CD4-positive, CD25-positive, alpha-beta regulatory T cell (primary cell): ENCODE measurements around the gene POFUT2. TPM values are rescaled to one million over a fixed set of nuclear protein-coding genes. Genes with fewer than 3 reads are reported as not detected.

Source experiments
- ATAC-seq, 2 donors: fragments of 150-1000 bp; cut with Tn5 transposase; one replicate each; pipeline ENCODE4 v1.10.0; 2021; ENCODE audit warnings: low read depth in 2 of 2, moderate number of reproducible peaks in 2 of 2, moderate library complexity in 1 of 2
- DNase-seq, 3 donors: peaks; one replicate each; pipeline versions ENCODE4 v3.0.0 to v3.0.0-alpha.2; 2012 to 2022; ENCODE audit warnings: mixed read lengths in 1 of 3
- H3K27ac ChIP-seq: one replicate; pipeline ENCODE4 v1.7.0; 2013; ENCODE audit warnings: mild to moderate bottlenecking, low read length; ENCODE audit not compliant: insufficient read depth, poor library complexity, severe bottlenecking
- H3K27me3 ChIP-seq: one replicate; pipeline ENCODE4 v1.7.0; 2013; ENCODE audit warnings: low read length; ENCODE audit not compliant: control insufficient read depth, insufficient read depth
- H3K36me3 ChIP-seq: one replicate; pipeline ENCODE4 v1.7.0; 2013; ENCODE audit warnings: mild to moderate bottlenecking, low read length, moderate library complexity; ENCODE audit not compliant: control insufficient read depth, insufficient read depth
- H3K4me1 ChIP-seq: 2 replicates; pipeline ENCODE4 v1.7.0; 2013; ENCODE audit warnings: mild to moderate bottlenecking, low read length; ENCODE audit not compliant: insufficient read depth, control insufficient read depth, poor library complexity, severe bottlenecking
- H3K4me3 ChIP-seq: one replicate; pipeline ENCODE4 v1.7.0; 2013; ENCODE audit warnings: low read depth, mild to moderate bottlenecking, low read length, moderate library complexity
- H3K9me3 ChIP-seq, 2 experiments: 1 replicate in 1 of 2; 2 replicates in 1 of 2; pipeline ENCODE4 v1.7.0; 2013; ENCODE audit warnings: low read length in 2 of 2, mild to moderate bottlenecking in 1 of 2, moderate library complexity in 1 of 2; ENCODE audit not compliant: control insufficient read depth in 2 of 2
- H3K27ac Mint-ChIP-seq, 3 donors: one replicate each; pipeline ENCODE4 v1.8.0; 2020 to 2022; ENCODE audit warnings: mild to moderate bottlenecking in 3 of 3, mixed read lengths in 3 of 3, moderate library complexity in 2 of 3
- H3K27me3 Mint-ChIP-seq: one replicate; pipeline ENCODE4 v1.8.0; 2022; ENCODE audit warnings: mild to moderate bottlenecking, mixed read lengths
- H3K36me3 Mint-ChIP-seq: one replicate; pipeline ENCODE4 v1.8.0; 2020; ENCODE audit warnings: mixed read lengths
- H3K4me1 Mint-ChIP-seq, 4 donors: one replicate each; pipeline ENCODE4 v1.8.0; 2020 to 2022; ENCODE audit warnings: mixed read lengths in 4 of 4, mild to moderate bottlenecking in 1 of 4
- H3K4me3 Mint-ChIP-seq, 4 donors: one replicate each; pipeline ENCODE4 v1.8.0; 2020 to 2022; ENCODE audit warnings: mild to moderate bottlenecking in 4 of 4, mixed read lengths in 4 of 4, moderate library complexity in 3 of 4
- H3K9me3 Mint-ChIP-seq, 7 donors: one replicate each; pipeline ENCODE4 v1.8.0; 2020 to 2022; ENCODE audit warnings: mixed read lengths in 7 of 7, mild to moderate bottlenecking in 3 of 7, moderate library complexity in 2 of 7
- polyA plus RNA-seq, 4 donors: library from polyadenylated mRNA; unstranded; fragments of 300-500 nt; fragmentation: Illumina TruSeq; gene quantifications; one replicate each; pipeline ENCODE4 v1.2.3, GENCODE V29; 2021
- total RNA-seq: library from RNA; stranded (reverse); gene quantifications from one replicate; pipeline ENCODE4 v1.2.3, GENCODE V29; 2022

The POFUT2 gene
- total and polyA plus RNA-seq, 5 donors from 2014 or later = 2.6 to 55.6 (median 3.3) TPM

- Histone ChIP-seq H3K36me3 (no peaks in the 10 kb centered on the region), H3K4me3 (no peak overlapping the region), H3K27ac (peak overlapping the region; percentile 84), H3K27me3 (no peaks in the 10 kb centered on the region), H3K9me3 (no peaks in the 10 kb centered on the region), H3K4me1 (peaks cover 27% of the 10 kb centered on the region)
- Mint-ChIP-seq H3K9me3 (no peaks in the 10 kb centered on the region), H3K36me3 (no peaks in the 10 kb centered on the region), H3K27me3 (peaks cover 7% of the 10 kb centered on the region), H3K4me1 (peaks cover 0 to 20% (median 9%) of the 10 kb centered on the region in 4 donors), H3K27ac (peak overlapping the region in 1 of 3 donors; percentile 52), H3K4me3 (no peak overlapping the region)
- no peak for DNase-seq
- ATAC-seq = no peak
Observed at GRCh38 chr21:45300786-45301520, 13.3 kb upstream of the POFUT2 start.

GRCh38 chr21:45299864-45300785 is 12.4 kb upstream of the POFUT2 start:
- H3K4me3 Mint-ChIP-seq = no peak overlapping the region
- peaks cover 0 to 21% (median 10%) of the 10 kb centered on the region in 4 donors for H3K4me1 Mint-ChIP-seq
- no peaks in the 10 kb centered on the region for H3K36me3 Mint-ChIP-seq
- Histone ChIP-seq H3K4me1 (peaks cover 27% of the 10 kb centered on the region), H3K4me3 (no peak overlapping the region), H3K27ac (no peak overlapping the region), H3K36me3 (no peaks in the 10 kb centered on the region), H3K27me3 (no peaks in the 10 kb centered on the region), H3K9me3 (no peaks in the 10 kb centered on the region)
- ATAC-seq = no peak
- H3K27me3 Mint-ChIP-seq = peaks cover 7% of the 10 kb centered on the region
- no peaks in the 10 kb centered on the region for H3K9me3 Mint-ChIP-seq
- peak overlapping the region in 2 of 3 donors; percentile 51 to 76 for H3K27ac Mint-ChIP-seq
- DNase-seq = no peak

GRCh38 chr21:45299026-45299863 is 11.6 kb upstream of the POFUT2 start:
- ATAC-seq = no peak
- peaks cover 0 to 22% (median 8%) of the 10 kb centered on the region in 4 donors for H3K4me1 Mint-ChIP-seq
- DNase-seq = no peak
- peak overlapping the region in 1 of 4 donors; percentile 35 for H3K4me3 Mint-ChIP-seq
- Histone ChIP-seq H3K36me3 (no peaks in the 10 kb centered on the region), H3K4me1 (peaks cover 25% of the 10 kb centered on the region), H3K9me3 (no peaks in the 10 kb centered on the region), H3K27me3 (no peaks in the 10 kb centered on the region), H3K27ac (no peak overlapping the region), H3K4me3 (no peak overlapping the region)
- peak overlapping the region in 1 of 3 donors; percentile 90 for H3K27ac Mint-ChIP-seq
- no peaks in the 10 kb centered on the region for H3K9me3 Mint-ChIP-seq
- H3K36me3 Mint-ChIP-seq = no peaks in the 10 kb centered on the region
- H3K27me3 Mint-ChIP-seq = peaks cover 7% of the 10 kb centered on the region

- Mint-ChIP-seq H3K4me3 (no peak overlapping the region), H3K4me1 (peaks cover 0 to 25% (median 8%) of the 10 kb centered on the region in 4 donors), H3K27ac (no peak overlapping the region), H3K9me3 (no peaks in the 10 kb centered on the region), H3K36me3 (no peaks in the 10 kb centered on the region), H3K27me3 (peaks cover 7% of the 10 kb centered on the region)
- Histone ChIP-seq H3K27ac (no peak overlapping the region), H3K4me3 (no peak overlapping the region), H3K27me3 (no peaks in the 10 kb centered on the region), H3K36me3 (no peaks in the 10 kb centered on the region), H3K4me1 (peaks cover 28% of the 10 kb centered on the region), H3K9me3 (no peaks in the 10 kb centered on the region)
- no peak for DNase-seq
- ATAC-seq = no peak
Observed at GRCh38 chr21:45297869-45298268, 10.2 kb upstream of the POFUT2 start.

GRCh38 chr21:45297329-45297728 is 9.6 kb upstream of the POFUT2 start:
- Histone ChIP-seq H3K36me3 (no peaks in the 10 kb centered on the region), H3K27me3 (no peaks in the 10 kb centered on the region), H3K4me3 (no peak overlapping the region), H3K27ac (no peak overlapping the region), H3K4me1 (peaks cover 28% of the 10 kb centered on the region), H3K9me3 (no peaks in the 10 kb centered on the region)
- H3K27me3 Mint-ChIP-seq = peaks cover 7% of the 10 kb centered on the region
- no peak for ATAC-seq
- no peak overlapping the region for H3K4me3 Mint-ChIP-seq
- no peaks in the 10 kb centered on the region for H3K36me3 Mint-ChIP-seq
- H3K9me3 Mint-ChIP-seq = no peaks in the 10 kb centered on the region
- no peak overlapping the region for H3K27ac Mint-ChIP-seq
- DNase-seq = no peak
- peaks cover 0 to 30% (median 10%) of the 10 kb centered on the region in 4 donors for H3K4me1 Mint-ChIP-seq

GRCh38 chr21:45296638-45297037 is 8.9 kb upstream of the POFUT2 start:
- Histone ChIP-seq H3K4me3 (no peak overlapping the region), H3K27me3 (no peaks in the 10 kb centered on the region), H3K36me3 (no peaks in the 10 kb centered on the region), H3K9me3 (no peaks in the 10 kb centered on the region), H3K27ac (no peak overlapping the region), H3K4me1 (peaks cover 24% of the 10 kb centered on the region)
- no peaks in the 10 kb centered on the region for H3K36me3 Mint-ChIP-seq
- peaks cover 7% of the 10 kb centered on the region for H3K27me3 Mint-ChIP-seq
- DNase-seq (no peak), ATAC-seq (no peak)
- H3K9me3 Mint-ChIP-seq = no peaks in the 10 kb centered on the region
- no peak overlapping the region for H3K4me3 Mint-ChIP-seq
- H3K4me1 Mint-ChIP-seq = peaks cover 0 to 24% (median 11%) of the 10 kb centered on the region in 4 donors
- no peak overlapping the region for H3K27ac Mint-ChIP-seq
